Keratinocyte (primary cell): ENCODE data around the gene FBLN1.

Experiments
- EZH2 ChIP-seq: IDR thresholded peaks from one replicate; pipeline ENCODE4 v1.6.1; 2012; ENCODE audit warnings: inconsistent platforms, mild to moderate bottlenecking, low read length, moderate library complexity
- TF ChIP-seq, protein P1 (sequence below), 3 experiments: IDR thresholded peaks in 1 of 3; conservative IDR thresholded peaks in 1 of 3; optimal IDR thresholded peaks in 1 of 3; 2 replicates in 2 of 3; 3 replicates in 1 of 3; pipeline versions ENCODE3 to v1.5.1; 2011; ENCODE audit warnings: low read length in 3 of 3, mild to moderate bottlenecking in 3 of 3, moderate library complexity in 2 of 3, control low read depth in 1 of 3, inconsistent platforms in 1 of 3; ENCODE audit not compliant: insufficient read depth in 2 of 3; ENCODE audit errors: extremely low read depth in 1 of 3

DNA sequence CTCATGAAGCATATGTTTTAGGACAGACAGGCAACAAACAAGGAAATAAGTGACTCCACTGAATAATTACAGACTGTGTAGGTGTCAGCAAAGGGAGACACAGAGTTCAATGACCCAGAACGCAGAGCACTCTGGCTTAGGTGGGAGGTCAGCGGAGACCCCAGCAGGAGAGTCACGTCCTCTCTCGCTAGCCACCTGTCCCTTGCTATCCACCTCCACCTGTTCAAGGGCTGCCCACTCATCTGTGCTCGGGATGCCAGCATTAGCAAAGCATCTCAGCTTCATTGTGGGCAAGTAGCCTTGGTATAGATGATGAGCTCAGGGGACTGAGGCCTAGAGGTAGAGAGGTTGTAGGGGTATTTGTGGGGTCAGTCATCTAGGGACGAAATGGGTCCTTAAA, 147.1 kb downstream of the FBLN1 start:
- TF ChIP-seq, protein P1, sequence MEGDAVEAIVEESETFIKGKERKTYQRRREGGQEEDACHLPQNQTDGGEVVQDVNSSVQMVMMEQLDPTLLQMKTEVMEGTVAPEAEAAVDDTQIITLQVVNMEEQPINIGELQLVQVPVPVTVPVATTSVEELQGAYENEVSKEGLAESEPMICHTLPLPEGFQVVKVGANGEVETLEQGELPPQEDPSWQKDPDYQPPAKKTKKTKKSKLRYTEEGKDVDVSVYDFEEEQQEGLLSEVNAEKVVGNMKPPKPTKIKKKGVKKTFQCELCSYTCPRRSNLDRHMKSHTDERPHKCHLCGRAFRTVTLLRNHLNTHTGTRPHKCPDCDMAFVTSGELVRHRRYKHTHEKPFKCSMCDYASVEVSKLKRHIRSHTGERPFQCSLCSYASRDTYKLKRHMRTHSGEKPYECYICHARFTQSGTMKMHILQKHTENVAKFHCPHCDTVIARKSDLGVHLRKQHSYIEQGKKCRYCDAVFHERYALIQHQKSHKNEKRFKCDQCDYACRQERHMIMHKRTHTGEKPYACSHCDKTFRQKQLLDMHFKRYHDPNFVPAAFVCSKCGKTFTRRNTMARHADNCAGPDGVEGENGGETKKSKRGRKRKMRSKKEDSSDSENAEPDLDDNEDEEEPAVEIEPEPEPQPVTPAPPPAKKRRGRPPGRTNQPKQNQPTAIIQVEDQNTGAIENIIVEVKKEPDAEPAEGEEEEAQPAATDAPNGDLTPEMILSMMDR (optimal IDR thresholded peaks at IDR 0.05 in 1 of 3, IDR thresholded peaks at IDR 0.05 in 1 of 3, conservative IDR thresholded peaks at IDR 0.05 in 1 of 3; ENCODE audit: extremely low read depth in 1 of 3, insufficient read depth in 2 of 3, low read length in 3 of 3), result no peak
- TF ChIP-seq EZH2, result no peak
